ENCODE results near the gene NXF3. TPM values are rescaled to one million over a fixed set of nuclear protein-coding genes. Genes with fewer than 3 reads are reported as not detected.

NXF3 gene
- total and polyA plus RNA-seq, 4 donors, result 0.33 to 1.5 (median 0.94) TPM

- H3K4me3 ChIP-seq (ENCODE audit: low read depth in 1 of 3, low read length in 3 of 3), result no peak overlapping the region
- H3K27me3 ChIP-seq (ENCODE audit: control insufficient read depth in 4 of 4, insufficient read depth in 4 of 4, low read length in 3 of 4), result no peaks in the 10 kb centered on the region
- H3K36me3 ChIP-seq (ENCODE audit: control insufficient read depth in 4 of 4, insufficient read depth in 3 of 4, low read depth in 1 of 4, low read length in 3 of 4), result no peaks in the 10 kb centered on the region
- no peak for DNase-seq (ENCODE audit: low spot score)
- H3K27ac ChIP-seq (ENCODE audit: low read depth in 1 of 2, low read length in 2 of 2), result no peak overlapping the region
- H3K4me1 ChIP-seq (ENCODE audit: control insufficient read depth in 4 of 4, insufficient read depth in 4 of 4, low read length in 3 of 4), result peaks cover 2 to 12% (median 8%) of the 10 kb centered on the region in 4 donors
- WGBS, result 62% methylated on average over 3 of the region's 3 CpGs
- H3K9me3 ChIP-seq (ENCODE audit: control insufficient read depth in 4 of 4, low read length in 3 of 4), result no peaks in the 10 kb centered on the region
- no peak overlapping the region for H3K9ac ChIP-seq (ENCODE audit: low read depth in 1 of 2, low read length in 2 of 2)
- TF ChIP-seq FOXA1 (IDR thresholded peaks at IDR 0.05), result no peak
- no peak for TF ChIP-seq YY1 (IDR thresholded peaks at IDR 0.05)
- no peak for TF ChIP-seq ATF3 (IDR thresholded peaks at IDR 0.05)
Measured at GRCh38 chrX:103061486-103061885, 31.5 kb downstream of the NXF3 start.

- 39% methylated on average over 2 of the region's 2 CpGs for WGBS
- DNase-seq (ENCODE audit: low spot score), result no peak
- no peak overlapping the region for H3K9ac ChIP-seq (ENCODE audit: low read depth in 1 of 2, low read length in 2 of 2)
- H3K27me3 ChIP-seq (ENCODE audit: control insufficient read depth in 4 of 4, insufficient read depth in 4 of 4, low read length in 3 of 4), result peaks cover 0 to 2% (median 0%) of the 10 kb centered on the region in 4 donors
- peaks cover 0 to 17% (median 9%) of the 10 kb centered on the region in 4 donors for H3K4me1 ChIP-seq (ENCODE audit: control insufficient read depth in 4 of 4, insufficient read depth in 4 of 4, low read length in 3 of 4)
- H3K36me3 ChIP-seq (ENCODE audit: control insufficient read depth in 4 of 4, insufficient read depth in 3 of 4, low read depth in 1 of 4, low read length in 3 of 4), result no peaks in the 10 kb centered on the region
- no peak overlapping the region for H3K4me3 ChIP-seq (ENCODE audit: low read depth in 1 of 3, low read length in 3 of 3)
- TF ChIP-seq GABPA (IDR thresholded peaks at IDR 0.05 in 1 of 2, conservative IDR thresholded peaks at IDR 0.05 in 1 of 2) (no peak), CTCF (IDR thresholded peaks at IDR 0.05; ENCODE audit: low read depth, low read length, missing input control) (no peak), HNF4A (conservative IDR thresholded peaks at IDR 0.05) (peak; percentile 70 to 80), RXRA (IDR thresholded peaks at IDR 0.05) (peak; percentile 30 to 64), HNF4G (IDR thresholded peaks at IDR 0.05) (peak; percentile 63), REST (IDR thresholded peaks at IDR 0.05) (peak; percentile 13), NR2F2 (IDR thresholded peaks at IDR 0.05) (no peak)
- H3K9me3 ChIP-seq (ENCODE audit: control insufficient read depth in 4 of 4, low read length in 3 of 4), result no peaks in the 10 kb centered on the region
- H3K27ac ChIP-seq (ENCODE audit: low read depth in 1 of 2, low read length in 2 of 2), result no peak overlapping the region
Measured at GRCh38 chrX:103056902-103057301, 36.0 kb downstream of the NXF3 start.

GRCh38 chrX:103052625-103053024, 40.3 kb downstream of the NXF3 start:
- Histone ChIP-seq H3K36me3 (ENCODE audit: control insufficient read depth in 4 of 4, insufficient read depth in 3 of 4, low read depth in 1 of 4, low read length in 3 of 4) (no peaks in the 10 kb centered on the region), H3K9me3 (ENCODE audit: control insufficient read depth in 4 of 4, low read length in 3 of 4) (no peaks in the 10 kb centered on the region), H3K27me3 (ENCODE audit: control insufficient read depth in 4 of 4, insufficient read depth in 4 of 4, low read length in 3 of 4) (peaks cover 0 to 2% (median 0%) of the 10 kb centered on the region in 4 donors), H3K4me3 (ENCODE audit: low read depth in 1 of 3, low read length in 3 of 3) (no peak overlapping the region), H3K9ac (ENCODE audit: low read depth in 1 of 2, low read length in 2 of 2) (no peak overlapping the region), H3K4me1 (ENCODE audit: control insufficient read depth in 4 of 4, insufficient read depth in 4 of 4, low read length in 3 of 4) (peaks cover 0 to 16% (median 9%) of the 10 kb centered on the region in 4 donors), H3K27ac (ENCODE audit: low read depth in 1 of 2, low read length in 2 of 2) (no peak overlapping the region)
- peak in 1 of 2 donors; percentile 26 for TF ChIP-seq HNF4A (conservative IDR thresholded peaks at IDR 0.05)
- no peak for TF ChIP-seq HNF4G (IDR thresholded peaks at IDR 0.05)
- DNase-seq (ENCODE audit: low spot score), result no peak

Measured in liver (tissue), 9 donors.